ENCODE results near the gene CPA1.
A peak's percentile ranks its signal among the peaks of the same experiment; 100 is the strongest.

CPA1 gene

GRCh38 chr7:130356121-130356875 lies 24.0 kb upstream of the CPA1 start:
- peak; percentile 86 for DNase-seq (ENCODE audit: low read depth)
- no peak for TF ChIP-seq CTCF (conservative IDR thresholded peaks at IDR 0.05; ENCODE audit: low read depth, low read length)
- no peak overlapping the region for H3K4me3 ChIP-seq (ENCODE audit: low read length)

DNA sequence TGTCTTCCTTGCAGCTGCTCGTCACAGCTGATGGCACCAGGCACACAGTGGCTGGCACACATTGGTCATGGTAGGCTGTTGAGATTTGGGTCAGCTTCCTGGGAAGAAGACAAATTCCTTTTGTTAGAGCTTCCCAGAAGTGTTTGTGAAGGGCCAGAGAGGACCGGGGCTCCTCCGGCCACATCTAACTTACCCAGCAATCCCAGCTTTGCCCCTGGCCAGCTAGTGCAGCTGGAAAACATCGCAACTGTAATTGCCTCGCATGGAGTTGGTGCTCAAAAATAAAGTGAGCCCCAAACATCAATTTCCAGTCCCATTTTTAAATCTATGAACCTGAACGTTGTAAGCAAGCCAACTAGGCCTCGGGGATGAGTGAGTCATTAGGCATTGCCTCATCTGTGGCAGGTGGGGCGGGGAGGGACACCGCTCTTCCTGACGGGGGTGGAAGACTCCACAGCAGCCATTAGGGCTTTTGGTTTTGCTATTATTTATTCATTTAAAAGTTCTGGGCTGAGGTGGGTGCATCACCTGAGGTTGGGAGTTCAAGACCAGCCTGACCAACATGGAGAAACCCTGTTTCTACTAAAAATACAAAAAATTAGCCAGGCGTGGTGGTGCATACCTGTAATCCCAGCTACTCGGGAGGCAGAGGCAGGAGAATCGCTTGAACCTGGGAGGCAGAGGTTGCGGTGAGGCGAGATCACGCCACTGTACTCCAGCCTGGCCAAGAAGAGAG lies 23.2 kb upstream of the CPA1 start:
- TF ChIP-seq CTCF (conservative IDR thresholded peaks at IDR 0.05; ENCODE audit: low read depth, low read length) = no peak
- DNase-seq (ENCODE audit: low read depth) = peak; percentile 68
- no peak overlapping the region for H3K4me3 ChIP-seq (ENCODE audit: low read length)

DNA sequence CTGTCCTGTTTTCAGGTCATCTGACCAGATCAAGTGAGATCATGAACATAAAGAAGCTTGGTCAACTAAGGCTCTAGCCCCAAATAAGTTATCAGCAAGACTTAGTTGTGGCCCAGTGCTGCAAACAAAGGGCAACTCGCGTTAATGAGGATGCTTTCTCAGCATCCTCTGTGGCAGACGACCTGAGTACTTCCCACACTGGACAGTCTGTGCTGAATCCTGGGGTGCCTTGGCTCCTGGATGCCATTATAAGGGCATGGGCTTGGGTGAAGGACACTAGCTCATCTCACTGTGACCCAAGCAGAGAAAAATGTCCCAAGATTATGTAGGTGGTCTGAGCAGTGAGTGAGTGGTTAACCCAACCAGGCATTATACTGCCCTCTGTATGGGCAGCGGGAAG lies 21.8 kb upstream of the CPA1 start:
- no peak for TF ChIP-seq CTCF (conservative IDR thresholded peaks at IDR 0.05; ENCODE audit: low read depth, low read length)

DNA sequence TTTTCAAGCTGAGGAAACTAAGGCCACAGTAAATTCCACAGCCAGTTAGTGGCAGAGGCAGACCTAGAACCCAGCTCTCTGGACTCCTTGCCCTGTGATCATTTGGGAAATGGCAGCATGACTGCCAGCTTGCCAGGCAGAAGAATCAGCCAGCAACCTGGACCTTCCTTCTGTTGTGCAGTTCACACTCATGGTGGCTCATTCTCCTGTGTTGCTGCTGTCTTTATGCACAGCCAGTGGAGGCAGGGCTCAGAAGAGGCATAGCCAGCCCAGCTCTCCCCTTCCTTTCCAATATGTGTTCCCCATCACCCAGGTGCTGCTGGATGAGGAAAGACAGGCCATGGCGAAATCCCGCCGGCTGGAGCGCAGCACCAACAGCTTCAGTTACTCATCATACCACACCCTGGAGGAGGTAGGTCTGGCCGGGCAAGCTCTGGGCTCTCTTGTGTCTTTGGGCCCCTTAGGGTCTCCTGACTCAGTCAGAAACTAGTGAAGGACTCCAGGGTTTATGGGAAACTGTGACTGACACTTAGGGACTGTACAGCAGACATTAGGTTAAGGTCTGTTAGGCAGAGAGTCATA lies 20.9 kb upstream of the CPA1 start:
- no peak for DNase-seq (ENCODE audit: low read depth)
- H3K4me3 ChIP-seq (ENCODE audit: low read length) = no peak overlapping the region
- TF ChIP-seq CTCF (conservative IDR thresholded peaks at IDR 0.05; ENCODE audit: low read depth, low read length) = no peak

More for the DNA sequence above, 21.8 kb upstream of the CPA1 start:
- no peak overlapping the region for H3K4me3 ChIP-seq (ENCODE audit: low read length)
- no peak for DNase-seq (ENCODE audit: low read depth)

- no peak for TF ChIP-seq CTCF (conservative IDR thresholded peaks at IDR 0.05; ENCODE audit: low read depth, low read length)
- no peak overlapping the region for H3K4me3 ChIP-seq (ENCODE audit: low read length)
Observed at GRCh38 chr7:130360518-130360917, 19.8 kb upstream of the CPA1 start.

GRCh38 chr7:130361681-130362080 lies 18.6 kb upstream of the CPA1 start:
- DNase-seq (ENCODE audit: low read depth) = no peak
- H3K4me3 ChIP-seq (ENCODE audit: low read length) = no peak overlapping the region
- TF ChIP-seq CTCF (conservative IDR thresholded peaks at IDR 0.05; ENCODE audit: low read depth, low read length) = no peak

More at GRCh38 chr7:130360518-130360917, 19.8 kb upstream of the CPA1 start:
- DNase-seq (ENCODE audit: low read depth) = no peak
